Right lobe of liver (tissue), 4 donors: Measurements from ENCODE around the gene EDA.

Experiments used
- CTCF ChIP-seq, 4 donors: fragments of 200-600 bp in 3 of 4; fragments of 450-650 bp in 1 of 4; IDR thresholded peaks; one replicate each; pipeline versions ENCODE4 v1.5.1 to v1.8.0; 2016 to 2022; ENCODE audit warnings: antibody characterized with exemption in 4 of 4, mild to moderate bottlenecking in 2 of 4
- POLR2A ChIP-seq: fragments of 450-650 bp; IDR thresholded peaks from one replicate; pipeline ENCODE4 v1.6.1; 2017; ENCODE audit warnings: antibody characterized with exemption, mild to moderate bottlenecking
- donor health status: DM: no; HTN: no; CAD: no.
- donor health status: DM: no; HTN: no; CAD: no.
- donor health status: DM: no; HTN: yes; CAD: no.

DNA sequence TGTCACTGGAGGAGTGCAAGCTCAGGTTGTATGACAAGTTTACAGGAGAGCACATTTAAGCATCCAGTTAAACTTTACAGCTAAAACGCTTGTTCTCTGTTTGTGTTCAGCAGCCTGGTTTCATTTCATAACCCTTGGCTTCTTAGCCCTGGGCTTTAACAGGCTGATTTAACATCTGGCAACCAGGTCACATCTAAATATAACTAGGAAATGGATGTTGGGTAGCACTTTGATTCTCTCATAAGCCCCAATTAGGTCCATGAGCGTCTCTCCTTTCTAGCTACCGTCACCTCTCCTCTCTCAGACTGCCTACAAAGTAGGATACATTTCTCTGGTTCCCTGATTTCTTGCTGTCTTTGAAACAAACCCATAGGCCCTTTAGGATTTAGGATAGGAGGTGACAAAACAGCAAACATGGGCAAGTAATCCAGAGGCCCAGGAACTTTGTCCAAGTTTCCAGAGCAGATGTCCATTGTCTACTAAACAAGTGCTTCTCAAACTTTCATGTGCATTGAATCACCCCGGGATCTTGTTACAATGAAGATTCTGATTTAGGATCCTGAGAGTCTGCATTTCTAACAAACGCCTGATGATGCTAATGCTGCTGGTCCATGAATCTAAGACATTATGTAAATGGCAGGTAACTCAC lies 468.8 kb downstream of the EDA start:
- TF ChIP-seq CTCF (IDR thresholded peaks at IDR 0.05) = no peak
- no peak for TF ChIP-seq POLR2A
